ENCODE measurements around the gene AIDA. TPM values are rescaled to one million over a fixed set of nuclear protein-coding genes. Genes with fewer than 3 reads are reported as not detected.
"Not testable (repeated sequence)": the region's sequence is repeated elsewhere in the genome, so short reads cannot be mapped to it uniquely, and the experiment has no call there.

AIDA gene
- total RNA-seq, 6 donors from 2014 or later: 29.1 to 104 (median 65.0) TPM

GRCh38 chr1:222691016-222691415, 21.3 kb downstream of the AIDA start:
- H3K4me3 ChIP-seq: no peak overlapping the region
- TF ChIP-seq CTCF (IDR thresholded peaks at IDR 0.05) (no peak), POLR2A (IDR thresholded peaks at IDR 0.05) (no peak), EP300 (IDR thresholded peaks at IDR 0.05) (no peak), POLR2AphosphoS5 (IDR thresholded peaks at IDR 0.05) (no peak)
- H3K27ac ChIP-seq: no peak overlapping the region
- 92 to 96% methylated on average over 1 of the region's 1 CpG for WGBS, 2 donors
- peaks cover 8 to 42% (median 11%) of the 10 kb centered on the region in 4 donors for H3K36me3 ChIP-seq
- no peaks in the 10 kb centered on the region for H3K27me3 ChIP-seq
- ATAC-seq (ENCODE audit: low FRiP score in 2 of 2) (no peak), DNase-seq (no peak)
- H3K9me3 ChIP-seq: no peaks in the 10 kb centered on the region
- H3K4me1 ChIP-seq: no peaks in the 10 kb centered on the region

GRCh38 chr1:222680080-222680479, 32.2 kb downstream of the AIDA start:
- no peak for TF ChIP-seq POLR2A (IDR thresholded peaks at IDR 0.05)
- TF ChIP-seq POLR2AphosphoS5 (IDR thresholded peaks at IDR 0.05): no peak
- no peak for TF ChIP-seq EP300 (IDR thresholded peaks at IDR 0.05)
- no peak for ATAC-seq (ENCODE audit: low FRiP score in 2 of 2)
- no peak for DNase-seq
- H3K36me3 ChIP-seq: peaks cover 2 to 42% (median 17%) of the 10 kb centered on the region in 4 donors
- H3K4me3 ChIP-seq: no peak overlapping the region
- 88 to 100% methylated on average over 1 of the region's 1 CpG for WGBS, 2 donors
- no peaks in the 10 kb centered on the region for H3K9me3 ChIP-seq
- no peak overlapping the region for H3K27ac ChIP-seq
- no peaks in the 10 kb centered on the region for H3K27me3 ChIP-seq
- no peaks in the 10 kb centered on the region for H3K4me1 ChIP-seq

- no peak for ATAC-seq (ENCODE audit: low FRiP score in 2 of 2)
- 84 to 100% methylated on average over 1 of the region's 1 CpG for WGBS, 2 donors
- H3K27ac ChIP-seq: no peak overlapping the region
Observed at GRCh38 chr1:222670110-222670509, 42.2 kb downstream of the AIDA start.

GRCh38 chr1:222669107-222669506, 43.2 kb downstream of the AIDA start:
- WGBS, 2 donors: 80 to 100% methylated on average over 1 of the region's 2 CpGs
- H3K27me3 ChIP-seq; H3K4me1 ChIP-seq; ATAC-seq (ENCODE audit: low FRiP score in 2 of 2); H3K9me3 ChIP-seq; H3K4me3 ChIP-seq; H3K27ac ChIP-seq; DNase-seq: not testable (repeated sequence)
- peaks cover 24 to 76% (median 47%) of the 10 kb centered on the region in 4 donors for H3K36me3 ChIP-seq

More at GRCh38 chr1:222670110-222670509, 42.2 kb downstream of the AIDA start:
- Histone ChIP-seq H3K4me1 (no peaks in the 10 kb centered on the region), H3K36me3 (peaks cover 24 to 76% (median 43%) of the 10 kb centered on the region in 4 donors), H3K9me3 (no peaks in the 10 kb centered on the region), H3K4me3 (no peak overlapping the region), H3K27me3 (no peaks in the 10 kb centered on the region)
- no peak for DNase-seq
- no peak for TF ChIP-seq CTCF (IDR thresholded peaks at IDR 0.05)
- no peak for TF ChIP-seq EP300 (IDR thresholded peaks at IDR 0.05)
- TF ChIP-seq POLR2A (IDR thresholded peaks at IDR 0.05): no peak
- no peak for TF ChIP-seq POLR2AphosphoS5 (IDR thresholded peaks at IDR 0.05)

GRCh38 chr1:222668184-222668583, 44.1 kb downstream of the AIDA start:
- 40 to 79% methylated on average over 1 to 2 of the region's 4 CpGs for WGBS, 2 donors
- H3K4me1 ChIP-seq; DNase-seq; ATAC-seq (ENCODE audit: low FRiP score in 2 of 2); H3K9me3 ChIP-seq; H3K27ac ChIP-seq; H3K27me3 ChIP-seq; H3K4me3 ChIP-seq: not testable (repeated sequence)
- H3K36me3 ChIP-seq: peaks cover 33 to 76% (median 51%) of the 10 kb centered on the region in 4 donors

- DNase-seq (no peak), ATAC-seq (ENCODE audit: low FRiP score in 2 of 2) (no peak)
- no peaks in the 10 kb centered on the region for H3K9me3 ChIP-seq
- H3K27ac ChIP-seq: no peak overlapping the region
- no peaks in the 10 kb centered on the region for H3K4me1 ChIP-seq
- TF ChIP-seq EP300 (IDR thresholded peaks at IDR 0.05) (no peak), POLR2A (IDR thresholded peaks at IDR 0.05) (no peak), CTCF (IDR thresholded peaks at IDR 0.05) (no peak), POLR2AphosphoS5 (IDR thresholded peaks at IDR 0.05) (no peak)
- 79 to 89% methylated on average over 7 of the region's 7 CpGs for WGBS, 2 donors
- no peak overlapping the region for H3K4me3 ChIP-seq
- H3K36me3 ChIP-seq: peaks cover 33 to 76% (median 58%) of the 10 kb centered on the region in 4 donors
- no peaks in the 10 kb centered on the region for H3K27me3 ChIP-seq
Observed at GRCh38 chr1:222665964-222666363, 46.3 kb downstream of the AIDA start.
